Panc1 (cell line): ENCODE measurements around the gene DSG3. TPM values are rescaled to one million over a fixed set of nuclear protein-coding genes. Genes with fewer than 3 reads are reported as not detected.

Experiments used
- ATAC-seq: fragments of 200-7000 bp; cut with Tn5 transposase; 2 replicates; pipeline ENCODE4 v1.9.1; 2020; ENCODE audit warnings: mild to moderate bottlenecking, moderate library complexity
- BruUV-seq: library from RNA; stranded (reverse); fragments of 400-500 nt; replicated peaks from 2 replicates; lab custom pipeline; 2021; lab: Mats Ljungman, UMichigan
- CTCF ChIA-PET: fragments of 300-600 bp; sonication (Branson Sonifier 250); formaldehyde crosslinking; loops from one replicate; lab custom pipeline; 2022; ENCODE audit warnings: antibody characterized with exemption; lab: Charles Lee
- POLR2A ChIA-PET: fragments of 300-600 bp; sonication (Branson Sonifier 250); formaldehyde crosslinking; loops from one replicate; lab custom pipeline; 2022; ENCODE audit warnings: antibody characterized with exemption; lab: Charles Lee
- DNase-seq: peaks from one replicate; pipeline ENCODE4 v3.0.0-alpha.2; 2010; ENCODE audit warnings: low read depth, low spot score
- H3K27ac ChIP-seq: 2 replicates; pipeline ENCODE4 v1.5.1; 2011; ENCODE audit warnings: mild to moderate bottlenecking, low read length, inconsistent platforms
- H3K27me3 ChIP-seq: fragments of 200-500 bp; sonication (Bioruptor generic); 2 replicates; pipeline ENCODE4 v1.6.0; 2014; ENCODE audit warnings: low read length, inconsistent platforms; ENCODE audit not compliant: control insufficient read depth, insufficient read depth
- H3K36me3 ChIP-seq: fragments of 200-500 bp; sonication (Bioruptor generic); 2 replicates; pipeline ENCODE4 v1.5.1; 2014; ENCODE audit warnings: inconsistent platforms, mild to moderate bottlenecking, low read length, moderate library complexity; ENCODE audit not compliant: control insufficient read depth, insufficient read depth
- H3K4me1 ChIP-seq: 2 replicates; pipeline ENCODE4 v1.5.1; 2011; ENCODE audit warnings: inconsistent platforms, mild to moderate bottlenecking, low read length, moderate library complexity; ENCODE audit not compliant: control insufficient read depth, insufficient read depth
- H3K4me3 ChIP-seq, 2 experiments: 2 replicates each; pipeline ENCODE4 v1.5.1; 2011 to 2012; ENCODE audit warnings: low read depth in 2 of 2, low read length in 2 of 2, mild to moderate bottlenecking in 2 of 2, inconsistent platforms in 1 of 2, moderate library complexity in 1 of 2
- H3K9me3 ChIP-seq: fragments of 200-500 bp; sonication (Bioruptor generic); 2 replicates; pipeline ENCODE4 v1.5.1; 2014; ENCODE audit warnings: low read depth, mild to moderate bottlenecking, inconsistent platforms, low read length, moderate library complexity; ENCODE audit not compliant: control insufficient read depth, insufficient read depth
- CTCF ChIP-seq: fragments of 450-650 bp; IDR thresholded peaks from 2 replicates; pipeline ENCODE4 v1.5.1; 2017; ENCODE audit warnings: mild to moderate bottlenecking
- POLR2AphosphoS5 ChIP-seq: IDR thresholded peaks from 2 replicates; pipeline ENCODE4 v1.6.1; 2012; ENCODE audit warnings: mild to moderate bottlenecking, low read depth, low read length, moderate library complexity
- REST ChIP-seq, 2 experiments: IDR thresholded peaks; 2 replicates each; pipeline ENCODE4 v1.6.1; 2011 to 2012; ENCODE audit warnings: low read depth in 2 of 2, control low read depth in 1 of 2, low read length in 1 of 2, mild to moderate bottlenecking in 1 of 2, moderate library complexity in 1 of 2; ENCODE audit not compliant: insufficient read depth in 1 of 2
- SIN3A ChIP-seq: IDR thresholded peaks from 2 replicates; pipeline ENCODE4 v1.6.1; 2012; ENCODE audit warnings: low read depth, mild to moderate bottlenecking, low read length, moderate library complexity, borderline replicate concordance; ENCODE audit not compliant: insufficient read depth
- TCF7L2 ChIP-seq: IDR thresholded peaks from 2 replicates; pipeline ENCODE4 v1.6.1; 2011; ENCODE audit warnings: mild to moderate bottlenecking, low read depth, low read length, inconsistent platforms
- in situ Hi-C: cut with HindIII; loops from 2 replicates; pipeline ENCODE4 v1.10.0; 2016; ENCODE audit warnings: low sequenced_read_pairs, low pct_unique_long_range_greater_than_20kb
- intact Hi-C: fragments of 100-400 bp; cut with micrococcal nuclease; formaldehyde crosslinking; loops from one replicate; pipeline ENCODE4 v1.10.0; 2022; ENCODE audit not compliant: unreplicated experiment
- total RNA-seq: library from RNA; stranded (reverse); gene quantifications from one replicate; pipeline ENCODE4 v1.2.1, GENCODE V29; 2021; ENCODE audit not compliant: unreplicated experiment

The DSG3 gene
- total RNA-seq, 1 experiment from 2014 or later: 0.03 TPM

GRCh38 chr18:31450409-31450808, 2.9 kb downstream of the DSG3 start:
- BruUV-seq: no TSS peak
- in situ Hi-C loops (no loop called here), intact Hi-C loops (no loop called here)
- H3K4me3 ChIP-seq: no peak overlapping the region
- no peaks in the 10 kb centered on the region for H3K27me3 ChIP-seq
- CTCF ChIA-PET: no interaction called here
- POLR2A ChIA-PET: no interaction called here
- H3K4me1 ChIP-seq: no peaks in the 10 kb centered on the region
- DNase-seq (no peak), ATAC-seq (no peak)
- no peak overlapping the region for H3K27ac ChIP-seq
- TF ChIP-seq POLR2AphosphoS5: no peak
- no peak for TF ChIP-seq SIN3A
- H3K36me3 ChIP-seq: no peaks in the 10 kb centered on the region
- H3K9me3 ChIP-seq: no peaks in the 10 kb centered on the region

- Histone ChIP-seq H3K27ac (no peak overlapping the region), H3K27me3 (no peaks in the 10 kb centered on the region), H3K4me1 (no peaks in the 10 kb centered on the region), H3K4me3 (no peak overlapping the region), H3K36me3 (no peaks in the 10 kb centered on the region), H3K9me3 (no peaks in the 10 kb centered on the region)
- CTCF ChIA-PET: no interaction called here
- ATAC-seq (no peak), DNase-seq (no peak)
- BruUV-seq: no TSS peak
- POLR2A ChIA-PET: no interaction called here
- TF ChIP-seq TCF7L2 (no peak), CTCF (no peak), POLR2AphosphoS5 (no peak), SIN3A (no peak), REST (IDR thresholded peaks at IDR 0.05; ENCODE audit: insufficient read depth in 1 of 2, low read depth in 2 of 2, low read length in 1 of 2) (no peak)
- in situ Hi-C loops (no loop called here), intact Hi-C loops (no loop called here)
Observed at GRCh38 chr18:31451625-31452024, 4.1 kb downstream of the DSG3 start.

- Histone ChIP-seq H3K27ac (no peak overlapping the region), H3K27me3 (no peaks in the 10 kb centered on the region), H3K36me3 (no peaks in the 10 kb centered on the region), H3K4me1 (no peaks in the 10 kb centered on the region), H3K4me3 (no peak overlapping the region), H3K9me3 (no peaks in the 10 kb centered on the region)
- ChIA-PET CTCF (no interaction called here), POLR2A (no interaction called here)
- BruUV-seq: no TSS peak
- TF ChIP-seq SIN3A: no peak
- intact Hi-C loops (no loop called here), in situ Hi-C loops (no loop called here)
- ATAC-seq (no peak), DNase-seq (no peak)
Observed at GRCh38 chr18:31454066-31454708, 6.6 kb downstream of the DSG3 start.
